Panc1 (cell line): ENCODE measurements around the gene FOXJ2. TPM values are rescaled to one million over a fixed set of nuclear protein-coding genes. Genes with fewer than 3 reads are reported as not detected.

ENCODE experiments used
- ATAC-seq: fragments of 200-7000 bp; cut with Tn5 transposase; 2 replicates; pipeline ENCODE4 v1.9.1; 2020; ENCODE audit warnings: mild to moderate bottlenecking, moderate library complexity
- BruUV-seq: library from RNA; stranded (reverse); fragments of 400-500 nt; replicated peaks from 2 replicates; lab custom pipeline; 2021; lab: Mats Ljungman, UMichigan
- CTCF ChIA-PET: fragments of 300-600 bp; sonication (Branson Sonifier 250); formaldehyde crosslinking; loops from one replicate; lab custom pipeline; 2022; ENCODE audit warnings: antibody characterized with exemption; lab: Charles Lee
- POLR2A ChIA-PET: fragments of 300-600 bp; sonication (Branson Sonifier 250); formaldehyde crosslinking; loops from one replicate; lab custom pipeline; 2022; ENCODE audit warnings: antibody characterized with exemption; lab: Charles Lee
- DNase-seq: peaks from one replicate; pipeline ENCODE4 v3.0.0-alpha.2; 2010; ENCODE audit warnings: low read depth, low spot score
- H3K27ac ChIP-seq: 2 replicates; pipeline ENCODE4 v1.5.1; 2011; ENCODE audit warnings: mild to moderate bottlenecking, low read length, inconsistent platforms
- H3K27me3 ChIP-seq: fragments of 200-500 bp; sonication (Bioruptor generic); 2 replicates; pipeline ENCODE4 v1.6.0; 2014; ENCODE audit warnings: low read length, inconsistent platforms; ENCODE audit not compliant: control insufficient read depth, insufficient read depth
- H3K36me3 ChIP-seq: fragments of 200-500 bp; sonication (Bioruptor generic); 2 replicates; pipeline ENCODE4 v1.5.1; 2014; ENCODE audit warnings: inconsistent platforms, mild to moderate bottlenecking, low read length, moderate library complexity; ENCODE audit not compliant: control insufficient read depth, insufficient read depth
- H3K4me1 ChIP-seq: 2 replicates; pipeline ENCODE4 v1.5.1; 2011; ENCODE audit warnings: inconsistent platforms, mild to moderate bottlenecking, low read length, moderate library complexity; ENCODE audit not compliant: control insufficient read depth, insufficient read depth
- H3K4me3 ChIP-seq, 2 experiments: 2 replicates each; pipeline ENCODE4 v1.5.1; 2011 to 2012; ENCODE audit warnings: low read depth in 2 of 2, low read length in 2 of 2, mild to moderate bottlenecking in 2 of 2, inconsistent platforms in 1 of 2, moderate library complexity in 1 of 2
- H3K9me3 ChIP-seq: fragments of 200-500 bp; sonication (Bioruptor generic); 2 replicates; pipeline ENCODE4 v1.5.1; 2014; ENCODE audit warnings: low read depth, mild to moderate bottlenecking, inconsistent platforms, low read length, moderate library complexity; ENCODE audit not compliant: control insufficient read depth, insufficient read depth
- CTCF ChIP-seq: fragments of 450-650 bp; IDR thresholded peaks from 2 replicates; pipeline ENCODE4 v1.5.1; 2017; ENCODE audit warnings: mild to moderate bottlenecking
- POLR2AphosphoS5 ChIP-seq: IDR thresholded peaks from 2 replicates; pipeline ENCODE4 v1.6.1; 2012; ENCODE audit warnings: mild to moderate bottlenecking, low read depth, low read length, moderate library complexity
- REST ChIP-seq, 2 experiments: IDR thresholded peaks; 2 replicates each; pipeline ENCODE4 v1.6.1; 2011 to 2012; ENCODE audit warnings: low read depth in 2 of 2, control low read depth in 1 of 2, low read length in 1 of 2, mild to moderate bottlenecking in 1 of 2, moderate library complexity in 1 of 2; ENCODE audit not compliant: insufficient read depth in 1 of 2
- SIN3A ChIP-seq: IDR thresholded peaks from 2 replicates; pipeline ENCODE4 v1.6.1; 2012; ENCODE audit warnings: low read depth, mild to moderate bottlenecking, low read length, moderate library complexity, borderline replicate concordance; ENCODE audit not compliant: insufficient read depth
- TCF7L2 ChIP-seq: IDR thresholded peaks from 2 replicates; pipeline ENCODE4 v1.6.1; 2011; ENCODE audit warnings: mild to moderate bottlenecking, low read depth, low read length, inconsistent platforms
- in situ Hi-C: cut with HindIII; loops from 2 replicates; pipeline ENCODE4 v1.10.0; 2016; ENCODE audit warnings: low sequenced_read_pairs, low pct_unique_long_range_greater_than_20kb
- intact Hi-C: fragments of 100-400 bp; cut with micrococcal nuclease; formaldehyde crosslinking; loops from one replicate; pipeline ENCODE4 v1.10.0; 2022; ENCODE audit not compliant: unreplicated experiment
- total RNA-seq: library from RNA; stranded (reverse); gene quantifications from one replicate; pipeline ENCODE4 v1.2.1, GENCODE V29; 2021; ENCODE audit not compliant: unreplicated experiment

FOXJ2 gene
- total RNA-seq, 1 experiment from 2014 or later, result 10.9 TPM

GRCh38 chr12:8076366-8076765 is 43.9 kb downstream of the FOXJ2 start:
- ChIA-PET CTCF (no interaction called here), POLR2A (no interaction called here)
- no peak for TF ChIP-seq REST (IDR thresholded peaks at IDR 0.05; ENCODE audit: insufficient read depth in 1 of 2, low read depth in 2 of 2, low read length in 1 of 2)
- TF ChIP-seq CTCF, result no peak
- TF ChIP-seq TCF7L2, result no peak
- TF ChIP-seq SIN3A, result no peak
- TF ChIP-seq POLR2AphosphoS5, result no peak
- in situ Hi-C loops (no loop called here), intact Hi-C loops (no loop called here)
- H3K36me3 ChIP-seq, result no peaks in the 10 kb centered on the region; the same call in 1 of the 2 replicates
- H3K27me3 ChIP-seq, result no peaks in the 10 kb centered on the region
- H3K9me3 ChIP-seq, result no peaks in the 10 kb centered on the region
- no peak overlapping the region for H3K27ac ChIP-seq
- BruUV-seq, result no TSS peak
- ATAC-seq (no peak), DNase-seq (no peak)
- no peaks in the 10 kb centered on the region for H3K4me1 ChIP-seq
- H3K4me3 ChIP-seq, result no peak overlapping the region

- no peak for DNase-seq
- H3K4me3 ChIP-seq, result no peak overlapping the region
- ATAC-seq, result no peak
- TF ChIP-seq TCF7L2 (no peak), REST (IDR thresholded peaks at IDR 0.05; ENCODE audit: insufficient read depth in 1 of 2, low read depth in 2 of 2, low read length in 1 of 2) (no peak), SIN3A (no peak), CTCF (no peak), POLR2AphosphoS5 (no peak)
- intact Hi-C loops, result no loop called here
- no peak overlapping the region for H3K27ac ChIP-seq
- ChIA-PET POLR2A (interaction anchor here (0.5 kb wide), 1 partner anchor 33 kb away, joined by 12 read pairs; no protein-coding TSS in a partner anchor), CTCF (no interaction called here)
- BruUV-seq, result no TSS peak
- H3K9me3 ChIP-seq, result no peaks in the 10 kb centered on the region
- in situ Hi-C loops, result no loop called here
- no peaks in the 10 kb centered on the region; the same call in 1 of the 2 replicates for H3K36me3 ChIP-seq
- H3K27me3 ChIP-seq, result no peaks in the 10 kb centered on the region
- no peaks in the 10 kb centered on the region for H3K4me1 ChIP-seq
These were observed 44.7 kb downstream of the FOXJ2 start for GRCh38 chr12:8077207-8077606.
